Activated CD4-positive, alpha-beta T cell treated with anti-CD3 and anti-CD28 coated beads, Interleukin-2, amount 50 U/mL, for 4 hours (primary cell): ENCODE results near the gene HBZ.
"Not testable (repeated sequence)": the region's sequence is repeated elsewhere in the genome, so short reads cannot be mapped to it uniquely, and the experiment has no call there.

ENCODE experiments used
- DNase-seq, 2 experiments: peaks; one replicate each; pipeline ENCODE4 v3.0.0-alpha.2; 2020

The HBZ gene

GRCh38 chr16:140175-140857 is 12.1 kb upstream of the HBZ start:
- DNase-seq = no peak

- no peak for DNase-seq
These were observed 10.0 kb upstream of the HBZ start for GRCh38 chr16:142405-142967.

- DNase-seq = no peak
These were observed 9.4 kb upstream of the HBZ start for GRCh38 chr16:143047-143446.

- DNase-seq = no peak
These were observed 9.0 kb upstream of the HBZ start for GRCh38 chr16:143456-143855.

GRCh38 chr16:144797-145252 is 7.6 kb upstream of the HBZ start:
- DNase-seq = no peak

GRCh38 chr16:146646-147045 is 5.8 kb upstream of the HBZ start:
- no peak for DNase-seq

- DNase-seq = no peak
These were observed 3.3 kb upstream of the HBZ start for GRCh38 chr16:149024-149660.

GRCh38 chr16:153129-153521 is 681 bp downstream of the HBZ start:
- not testable (repeated sequence) for DNase-seq

GRCh38 chr16:153550-154216 is 1.2 kb downstream of the HBZ start:
- not testable (repeated sequence) for DNase-seq

GRCh38 chr16:154217-155030 is 2.0 kb downstream of the HBZ start:
- DNase-seq = no peak

- no peak for DNase-seq
These were observed 2.6 kb downstream of the HBZ start for GRCh38 chr16:155031-155398.

GRCh38 chr16:159136-159849 is 6.8 kb downstream of the HBZ start:
- no peak for DNase-seq

- DNase-seq = not testable (repeated sequence)
These were observed 7.8 kb downstream of the HBZ start for GRCh38 chr16:160242-160641.

- DNase-seq = no peak
These were observed 8.3 kb downstream of the HBZ start for GRCh38 chr16:160691-161190.

GRCh38 chr16:162271-162991 is 10.0 kb downstream of the HBZ start:
- DNase-seq = no peak

- DNase-seq = not testable (repeated sequence)
These were observed 10.7 kb downstream of the HBZ start for GRCh38 chr16:163139-163538.

- not testable (repeated sequence) for DNase-seq
These were observed 11.3 kb downstream of the HBZ start for GRCh38 chr16:163696-164095.

GRCh38 chr16:164134-164823 is 11.8 kb downstream of the HBZ start:
- DNase-seq = not testable (repeated sequence)

- DNase-seq = no peak
These were observed 12.5 kb downstream of the HBZ start for GRCh38 chr16:164827-165538.
